CD14-positive monocyte (primary cell): ENCODE results near the gene TNNI3K. TPM values are rescaled to one million over a fixed set of nuclear protein-coding genes. Genes with fewer than 3 reads are reported as not detected.

ENCODE experiments used
- DNase-seq, 3 donors: peaks; one replicate each; pipeline ENCODE4 v3.0.0-alpha.2; 2011 to 2022
- H2AFZ ChIP-seq: 2 replicates; pipeline ENCODE4 v1.6.0; 2012; ENCODE audit warnings: mild to moderate bottlenecking, low read depth, low read length, inconsistent platforms; ENCODE audit not compliant: insufficient read depth, poor library complexity, severe bottlenecking
- H3K27ac ChIP-seq, 2 donors: 1 replicate in 1 of 2; 2 replicates in 1 of 2; pipeline ENCODE4 v1.5.1; 2012 to 2013; ENCODE audit warnings: low read length in 2 of 2, control low read depth in 1 of 2, inconsistent platforms in 1 of 2, low read depth in 1 of 2, mild to moderate bottlenecking in 1 of 2
- H3K27me3 ChIP-seq, 2 donors: one replicate each; pipeline versions ENCODE4 v1.6.0 to v1.6.1; 2011 to 2013; ENCODE audit warnings: low read length in 2 of 2; ENCODE audit not compliant: control insufficient read depth in 2 of 2, insufficient read depth in 2 of 2
- H3K36me3 ChIP-seq, 2 donors: replicated peaks in 1 of 2; 1 replicate in 1 of 2; 2 replicates in 1 of 2; pipeline versions ENCODE4 v1.5.1 to v1.6.1; 2012 to 2013; ENCODE audit warnings: low read length in 2 of 2, control low read depth in 1 of 2, inconsistent platforms in 1 of 2, mild to moderate bottlenecking in 1 of 2; ENCODE audit not compliant: insufficient read depth in 2 of 2, control insufficient read depth in 1 of 2
- H3K4me1 ChIP-seq, 2 donors: 1 replicate in 1 of 2; 2 replicates in 1 of 2; pipeline versions ENCODE4 v1.5.1 to v1.6.1; 2012 to 2013; ENCODE audit warnings: low read length in 2 of 2, control low read depth in 1 of 2, inconsistent platforms in 1 of 2, mild to moderate bottlenecking in 1 of 2, moderate library complexity in 1 of 2; ENCODE audit not compliant: insufficient read depth in 2 of 2, control insufficient read depth in 1 of 2
- H3K4me2 ChIP-seq: replicated peaks from 2 replicates; pipeline ENCODE3; 2012; ENCODE audit warnings: low read length, moderate library complexity, mild to moderate bottlenecking; ENCODE audit not compliant: poor library complexity, severe bottlenecking; ENCODE audit errors: extremely low read depth
- H3K4me3 ChIP-seq, 3 experiments: fragments of 200-600 bp in 1 of 3; sonication (generic) in 1 of 3; replicated peaks in 1 of 3; 1 replicate in 2 of 3; 2 replicates in 1 of 3; pipeline ENCODE4 v1.5.1; 2011 to 2013; ENCODE audit warnings: low read length in 3 of 3, mild to moderate bottlenecking in 3 of 3, control low read depth in 2 of 3, low read depth in 2 of 3, inconsistent platforms in 1 of 3, moderate library complexity in 1 of 3
- H3K79me2 ChIP-seq: 2 replicates; pipeline ENCODE4 v1.6.0; 2012; ENCODE audit warnings: mild to moderate bottlenecking, control low read depth, inconsistent platforms, low read length, moderate library complexity; ENCODE audit not compliant: insufficient read depth
- H3K9ac ChIP-seq: 2 replicates; pipeline ENCODE4 v1.6.0; 2017; ENCODE audit warnings: low read length, mild to moderate bottlenecking; ENCODE audit not compliant: insufficient read depth, poor library complexity, severe bottlenecking
- H3K9me3 ChIP-seq, 2 donors: replicated peaks in 1 of 2; 1 replicate in 1 of 2; 2 replicates in 1 of 2; pipeline versions ENCODE4 v1.5.1 to v1.6.1; 2012 to 2013; ENCODE audit warnings: low read length in 2 of 2, control low read depth in 1 of 2; ENCODE audit not compliant: control insufficient read depth in 1 of 2, insufficient read depth in 1 of 2
- H4K20me1 ChIP-seq: 2 replicates; pipeline ENCODE4 v1.6.0; 2012; ENCODE audit warnings: mild to moderate bottlenecking, low read length, control low read depth, moderate library complexity; ENCODE audit not compliant: insufficient read depth
- H3K27ac Mint-ChIP-seq, 7 donors: one replicate each; pipeline ENCODE4 v1.8.0; 2020; ENCODE audit warnings: mild to moderate bottlenecking in 7 of 7, mixed read lengths in 7 of 7, moderate library complexity in 6 of 7, inconsistent platforms in 2 of 7
- H3K27me3 Mint-ChIP-seq, 3 donors: one replicate each; pipeline ENCODE4 v1.8.0; 2021 to 2022; ENCODE audit warnings: low read depth in 3 of 3, mild to moderate bottlenecking in 3 of 3, mixed read lengths in 3 of 3, moderate library complexity in 3 of 3, inconsistent platforms in 1 of 3
- H3K36me3 Mint-ChIP-seq, 2 donors: one replicate each; pipeline ENCODE4 v1.8.0; 2020; ENCODE audit warnings: mixed read lengths in 2 of 2, inconsistent platforms in 1 of 2, mild to moderate bottlenecking in 1 of 2
- H3K4me1 Mint-ChIP-seq: one replicate; pipeline ENCODE4 v1.8.0; 2020; ENCODE audit warnings: mild to moderate bottlenecking, mixed read lengths
- H3K4me3 Mint-ChIP-seq, 2 donors: one replicate each; pipeline ENCODE4 v1.8.0; 2020; ENCODE audit warnings: mild to moderate bottlenecking in 2 of 2, mixed read lengths in 2 of 2, moderate library complexity in 1 of 2
- H3K9me3 Mint-ChIP-seq, 7 donors: one replicate each; pipeline ENCODE4 v1.8.0; 2020 to 2022; ENCODE audit warnings: mixed read lengths in 7 of 7, mild to moderate bottlenecking in 6 of 7, moderate library complexity in 6 of 7, inconsistent platforms in 2 of 7
- CTCF ChIP-seq: fragments of 200-600 bp; IDR thresholded peaks from one replicate; pipeline ENCODE4 v1.8.0; 2022; ENCODE audit warnings: antibody characterized with exemption, mild to moderate bottlenecking
- WGBS: methylation state at CpG from one replicate; pipeline ENCODE4 v1.1.5; 2013; ENCODE audit warnings: missing lambda C conversion rate; ENCODE audit not compliant: insufficient coverage; 5-methylcytosine and 5-hydroxymethylcytosine counted together
- intact Hi-C, 2 donors: fragments of 100-400 bp; cut with micrococcal nuclease; formaldehyde crosslinking; loops; one replicate each; pipeline versions ENCODE4 v1.15.0 to v1.15.1; 2023
- polyA plus RNA-seq, 3 donors: library from polyadenylated mRNA; depleted of rRNA in 1 of 3; unstranded in 2 of 3; stranded (reverse) in 1 of 3; fragments of 300-500 nt in 2 of 3; fragments of >200 nt in 1 of 3; fragmentation: Illumina TruSeq in 2 of 3; gene quantifications; 1 replicate in 2 of 3; 2 replicates in 1 of 3; pipeline ENCODE4 v1.2.3, GENCODE V29; 2012 to 2021

The TNNI3K gene
- polyA plus RNA-seq, 3 donors = 0.51 TPM; not detected in 2

- 0% methylated on average over 4 of the region's 4 CpGs for WGBS
- Histone ChIP-seq H3K4me1 (no peaks in the 10 kb centered on the region), H3K9me3 (peaks cover 0 to 4% of the 10 kb centered on the region in 2 donors), H2AFZ (no peak overlapping the region), H3K4me2 (no peak overlapping the region), H3K79me2 (no peaks in the 10 kb centered on the region), H3K4me3 (no peak overlapping the region), H3K27ac (no peak overlapping the region), H3K9ac (no peak overlapping the region), H3K36me3 (no peaks in the 10 kb centered on the region), H3K27me3 (no peaks in the 10 kb centered on the region), H4K20me1 (no peaks in the 10 kb centered on the region)
- H3K4me1 Mint-ChIP-seq = no peaks in the 10 kb centered on the region
- peaks cover 0 to 14% (median 2%) of the 10 kb centered on the region in 7 donors for H3K9me3 Mint-ChIP-seq
- no peak for TF ChIP-seq CTCF
- H3K36me3 Mint-ChIP-seq = no peaks in the 10 kb centered on the region
- intact Hi-C loops = no loop called here
- H3K27ac Mint-ChIP-seq = no peak overlapping the region
- DNase-seq = no peak
- H3K4me3 Mint-ChIP-seq = no peak overlapping the region
- H3K27me3 Mint-ChIP-seq = peaks cover 1 to 2% (median 2%) of the 10 kb centered on the region in 3 donors
Observed at GRCh38 chr1:74395571-74395970, 160.4 kb downstream of the TNNI3K start.

- Histone ChIP-seq H3K4me3 (no peak overlapping the region), H3K9ac (no peak overlapping the region), H4K20me1 (no peaks in the 10 kb centered on the region), H3K36me3 (no peaks in the 10 kb centered on the region), H3K79me2 (no peaks in the 10 kb centered on the region), H3K4me2 (no peak overlapping the region), H3K27me3 (no peaks in the 10 kb centered on the region), H3K4me1 (no peaks in the 10 kb centered on the region), H3K9me3 (peaks cover 0 to 4% of the 10 kb centered on the region in 2 donors), H2AFZ (no peak overlapping the region), H3K27ac (no peak overlapping the region)
- no peaks in the 10 kb centered on the region for H3K4me1 Mint-ChIP-seq
- TF ChIP-seq CTCF = no peak
- 100% methylated on average over 2 of the region's 3 CpGs for WGBS
- H3K27me3 Mint-ChIP-seq = peaks cover 1 to 2% (median 2%) of the 10 kb centered on the region in 3 donors
- H3K27ac Mint-ChIP-seq = no peak overlapping the region
- H3K4me3 Mint-ChIP-seq = no peak overlapping the region
- no peak for DNase-seq
- H3K9me3 Mint-ChIP-seq = peaks cover 0 to 14% (median 2%) of the 10 kb centered on the region in 7 donors
- intact Hi-C loops = no loop called here
- no peaks in the 10 kb centered on the region for H3K36me3 Mint-ChIP-seq
Observed at GRCh38 chr1:74396462-74396861, 161.3 kb downstream of the TNNI3K start.
